ENCODE results near the gene CD27. TPM values are rescaled to one million over a fixed set of nuclear protein-coding genes. Genes with fewer than 3 reads are reported as not detected.

Gene CD27
- total and polyA plus RNA-seq, 2 experiments from 2014 or later: 0.53 TPM; not detected in 1

DNA sequence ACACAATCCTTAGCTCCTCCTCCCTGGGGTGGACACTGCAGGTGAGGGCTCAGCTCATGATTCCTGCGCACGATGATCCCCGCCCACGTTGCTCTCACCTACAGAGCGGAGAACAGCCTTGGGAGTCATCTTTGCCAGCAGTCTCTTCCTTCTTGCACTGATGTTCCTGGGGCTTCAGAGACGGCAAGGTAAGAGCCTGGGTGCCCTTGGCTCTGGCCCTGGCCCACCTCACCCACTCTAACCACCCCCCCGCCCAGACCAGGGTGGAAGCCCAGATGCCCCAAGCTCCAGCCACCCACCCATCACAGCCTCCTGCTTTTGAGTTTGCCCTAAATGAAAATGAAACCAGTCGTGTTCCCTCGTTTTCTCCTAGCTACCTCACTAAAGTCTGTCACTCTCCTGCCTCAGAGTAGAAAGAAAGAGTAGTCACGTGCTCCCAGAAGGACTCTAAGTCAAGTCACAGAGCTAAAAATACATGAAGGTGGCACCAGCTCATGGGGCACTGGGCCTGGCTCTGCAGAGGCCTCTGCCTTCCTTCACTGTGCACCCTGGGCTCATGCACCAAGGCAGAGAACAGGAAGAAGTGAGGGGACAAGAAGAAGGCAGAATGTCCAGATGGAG lies 16.1 kb downstream of the CD27 start:
- Histone ChIP-seq H4K20me1 (replicated peaks; ENCODE audit: insufficient read depth) (no peaks in the 10 kb centered on the region), H3K4me2 (no peak overlapping the region), H3K4me1 (ENCODE audit: insufficient read depth) (no peaks in the 10 kb centered on the region), H3K4me3 (no peak overlapping the region), H3K27me3 (ENCODE audit: insufficient read depth) (no peaks in the 10 kb centered on the region), H3K79me2 (replicated peaks; ENCODE audit: insufficient read depth) (no peaks in the 10 kb centered on the region), H3F3A (replicated peaks; ENCODE audit: low read depth) (0 out of 2 replicates have a peak, but pooled peaks cover 2% of the 10 kb centered on the region), H3K9me2 (ENCODE audit: insufficient read depth) (no peaks in the 10 kb centered on the region), H2AFZ (no peak overlapping the region), H3K27ac (ENCODE audit: low read depth) (no peak overlapping the region), H3K36me3 (ENCODE audit: insufficient read depth) (peaks cover 12% of the 10 kb centered on the region)
- Mint-ChIP-seq H3K4me3 (no peak overlapping the region), H3K4me1 (no peaks in the 10 kb centered on the region; the same call in 1 of the 3 replicates), H3K27ac (peak overlapping the region; percentile 77), H3K9me3 (no peaks in the 10 kb centered on the region), H3K27me3 (ENCODE audit: insufficient read depth, low read depth, poor library complexity) (peaks cover 12% of the 10 kb centered on the region), H3K36me3 (ENCODE audit: low read depth) (peaks cover 51% of the 10 kb centered on the region)
- ATAC-seq: no peak
- TF ChIP-seq ZNF331 (CRISPR knock-in tag; IDR thresholded peaks at IDR 0.05; ENCODE audit: low read depth) (no peak), EZH2 (IDR thresholded peaks at IDR 0.05; ENCODE audit: low read depth, unreplicated experiment) (no peak), ZNF114 (CRISPR knock-in tag; IDR thresholded peaks at IDR 0.05) (no peak), EZH2phosphoT487 (IDR thresholded peaks at IDR 0.05; ENCODE audit: unreplicated experiment) (no peak), STAT1 (IDR thresholded peaks at IDR 0.05; ENCODE audit: unreplicated experiment) (no peak), NANOG (IDR thresholded peaks at IDR 0.05; ENCODE audit: borderline replicate concordance) (no peak), POLR2AphosphoS5 (IDR thresholded peaks at IDR 0.05; ENCODE audit: low read depth) (no peak), CTCF (conservative IDR thresholded peaks at IDR 0.05; ENCODE audit: low read depth in 2 of 2) (no peak), CREB1 (CRISPR knock-in tag; IDR thresholded peaks at IDR 0.05; ENCODE audit: low read depth) (no peak), JUNB (IDR thresholded peaks at IDR 0.05; ENCODE audit: unreplicated experiment) (no peak)
- TF ChIP-seq, protein P1, sequence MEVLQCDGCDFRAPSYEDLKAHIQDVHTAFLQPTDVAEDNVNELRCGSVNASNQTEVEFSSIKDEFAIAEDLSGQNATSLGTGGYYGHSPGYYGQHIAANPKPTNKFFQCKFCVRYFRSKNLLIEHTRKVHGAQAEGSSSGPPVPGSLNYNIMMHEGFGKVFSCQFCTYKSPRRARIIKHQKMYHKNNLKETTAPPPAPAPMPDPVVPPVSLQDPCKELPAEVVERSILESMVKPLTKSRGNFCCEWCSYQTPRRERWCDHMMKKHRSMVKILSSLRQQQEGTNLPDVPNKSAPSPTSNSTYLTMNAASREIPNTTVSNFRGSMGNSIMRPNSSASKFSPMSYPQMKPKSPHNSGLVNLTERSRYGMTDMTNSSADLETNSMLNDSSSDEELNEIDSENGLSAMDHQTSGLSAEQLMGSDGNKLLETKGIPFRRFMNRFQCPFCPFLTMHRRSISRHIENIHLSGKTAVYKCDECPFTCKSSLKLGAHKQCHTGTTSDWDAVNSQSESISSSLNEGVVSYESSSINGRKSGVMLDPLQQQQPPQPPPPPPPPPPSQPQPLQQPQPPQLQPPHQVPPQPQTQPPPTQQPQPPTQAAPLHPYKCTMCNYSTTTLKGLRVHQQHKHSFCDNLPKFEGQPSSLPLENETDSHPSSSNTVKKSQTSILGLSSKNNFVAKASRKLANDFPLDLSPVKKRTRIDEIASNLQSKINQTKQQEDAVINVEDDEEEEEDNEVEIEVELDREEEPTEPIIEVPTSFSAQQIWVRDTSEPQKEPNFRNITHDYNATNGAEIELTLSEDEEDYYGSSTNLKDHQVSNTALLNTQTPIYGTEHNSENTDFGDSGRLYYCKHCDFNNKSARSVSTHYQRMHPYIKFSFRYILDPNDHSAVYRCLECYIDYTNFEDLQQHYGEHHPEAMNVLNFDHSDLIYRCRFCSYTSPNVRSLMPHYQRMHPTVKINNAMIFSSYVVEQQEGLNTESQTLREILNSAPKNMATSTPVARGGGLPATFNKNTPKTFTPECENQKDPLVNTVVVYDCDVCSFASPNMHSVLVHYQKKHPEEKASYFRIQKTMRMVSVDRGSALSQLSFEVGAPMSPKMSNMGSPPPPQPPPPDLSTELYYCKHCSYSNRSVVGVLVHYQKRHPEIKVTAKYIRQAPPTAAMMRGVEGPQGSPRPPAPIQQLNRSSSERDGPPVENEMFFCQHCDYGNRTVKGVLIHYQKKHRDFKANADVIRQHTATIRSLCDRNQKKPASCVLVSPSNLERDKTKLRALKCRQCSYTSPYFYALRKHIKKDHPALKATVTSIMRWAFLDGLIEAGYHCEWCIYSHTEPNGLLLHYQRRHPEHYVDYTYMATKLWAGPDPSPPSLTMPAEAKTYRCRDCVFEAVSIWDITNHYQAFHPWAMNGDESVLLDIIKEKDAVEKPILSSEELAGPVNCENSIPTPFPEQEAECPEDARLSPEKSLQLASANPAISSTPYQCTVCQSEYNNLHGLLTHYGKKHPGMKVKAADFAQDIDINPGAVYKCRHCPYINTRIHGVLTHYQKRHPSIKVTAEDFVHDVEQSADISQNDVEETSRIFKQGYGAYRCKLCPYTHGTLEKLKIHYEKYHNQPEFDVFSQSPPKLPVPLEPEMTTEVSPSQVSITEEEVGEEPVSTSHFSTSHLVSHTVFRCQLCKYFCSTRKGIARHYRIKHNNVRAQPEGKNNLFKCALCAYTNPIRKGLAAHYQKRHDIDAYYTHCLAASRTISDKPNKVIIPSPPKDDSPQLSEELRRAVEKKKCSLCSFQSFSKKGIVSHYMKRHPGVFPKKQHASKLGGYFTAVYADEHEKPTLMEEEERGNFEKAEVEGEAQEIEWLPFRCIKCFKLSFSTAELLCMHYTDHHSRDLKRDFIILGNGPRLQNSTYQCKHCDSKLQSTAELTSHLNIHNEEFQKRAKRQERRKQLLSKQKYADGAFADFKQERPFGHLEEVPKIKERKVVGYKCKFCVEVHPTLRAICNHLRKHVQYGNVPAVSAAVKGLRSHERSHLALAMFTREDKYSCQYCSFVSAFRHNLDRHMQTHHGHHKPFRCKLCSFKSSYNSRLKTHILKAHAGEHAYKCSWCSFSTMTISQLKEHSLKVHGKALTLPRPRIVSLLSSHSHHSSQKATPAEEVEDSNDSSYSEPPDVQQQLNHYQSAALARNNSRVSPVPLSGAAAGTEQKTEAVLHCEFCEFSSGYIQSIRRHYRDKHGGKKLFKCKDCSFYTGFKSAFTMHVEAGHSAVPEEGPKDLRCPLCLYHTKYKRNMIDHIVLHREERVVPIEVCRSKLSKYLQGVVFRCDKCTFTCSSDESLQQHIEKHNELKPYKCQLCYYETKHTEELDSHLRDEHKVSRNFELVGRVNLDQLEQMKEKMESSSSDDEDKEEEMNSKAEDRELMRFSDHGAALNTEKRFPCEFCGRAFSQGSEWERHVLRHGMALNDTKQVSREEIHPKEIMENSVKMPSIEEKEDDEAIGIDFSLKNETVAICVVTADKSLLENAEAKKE (CRISPR knock-in tag; IDR thresholded peaks at IDR 0.05): no peak
- TF ChIP-seq, protein P2, sequence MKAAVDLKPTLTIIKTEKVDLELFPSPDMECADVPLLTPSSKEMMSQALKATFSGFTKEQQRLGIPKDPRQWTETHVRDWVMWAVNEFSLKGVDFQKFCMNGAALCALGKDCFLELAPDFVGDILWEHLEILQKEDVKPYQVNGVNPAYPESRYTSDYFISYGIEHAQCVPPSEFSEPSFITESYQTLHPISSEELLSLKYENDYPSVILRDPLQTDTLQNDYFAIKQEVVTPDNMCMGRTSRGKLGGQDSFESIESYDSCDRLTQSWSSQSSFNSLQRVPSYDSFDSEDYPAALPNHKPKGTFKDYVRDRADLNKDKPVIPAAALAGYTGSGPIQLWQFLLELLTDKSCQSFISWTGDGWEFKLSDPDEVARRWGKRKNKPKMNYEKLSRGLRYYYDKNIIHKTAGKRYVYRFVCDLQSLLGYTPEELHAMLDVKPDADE (IDR thresholded peaks at IDR 0.05): no peak
- TF ChIP-seq, protein P3, sequence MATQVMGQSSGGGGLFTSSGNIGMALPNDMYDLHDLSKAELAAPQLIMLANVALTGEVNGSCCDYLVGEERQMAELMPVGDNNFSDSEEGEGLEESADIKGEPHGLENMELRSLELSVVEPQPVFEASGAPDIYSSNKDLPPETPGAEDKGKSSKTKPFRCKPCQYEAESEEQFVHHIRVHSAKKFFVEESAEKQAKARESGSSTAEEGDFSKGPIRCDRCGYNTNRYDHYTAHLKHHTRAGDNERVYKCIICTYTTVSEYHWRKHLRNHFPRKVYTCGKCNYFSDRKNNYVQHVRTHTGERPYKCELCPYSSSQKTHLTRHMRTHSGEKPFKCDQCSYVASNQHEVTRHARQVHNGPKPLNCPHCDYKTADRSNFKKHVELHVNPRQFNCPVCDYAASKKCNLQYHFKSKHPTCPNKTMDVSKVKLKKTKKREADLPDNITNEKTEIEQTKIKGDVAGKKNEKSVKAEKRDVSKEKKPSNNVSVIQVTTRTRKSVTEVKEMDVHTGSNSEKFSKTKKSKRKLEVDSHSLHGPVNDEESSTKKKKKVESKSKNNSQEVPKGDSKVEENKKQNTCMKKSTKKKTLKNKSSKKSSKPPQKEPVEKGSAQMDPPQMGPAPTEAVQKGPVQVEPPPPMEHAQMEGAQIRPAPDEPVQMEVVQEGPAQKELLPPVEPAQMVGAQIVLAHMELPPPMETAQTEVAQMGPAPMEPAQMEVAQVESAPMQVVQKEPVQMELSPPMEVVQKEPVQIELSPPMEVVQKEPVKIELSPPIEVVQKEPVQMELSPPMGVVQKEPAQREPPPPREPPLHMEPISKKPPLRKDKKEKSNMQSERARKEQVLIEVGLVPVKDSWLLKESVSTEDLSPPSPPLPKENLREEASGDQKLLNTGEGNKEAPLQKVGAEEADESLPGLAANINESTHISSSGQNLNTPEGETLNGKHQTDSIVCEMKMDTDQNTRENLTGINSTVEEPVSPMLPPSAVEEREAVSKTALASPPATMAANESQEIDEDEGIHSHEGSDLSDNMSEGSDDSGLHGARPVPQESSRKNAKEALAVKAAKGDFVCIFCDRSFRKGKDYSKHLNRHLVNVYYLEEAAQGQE (IDR thresholded peaks at IDR 0.05; ENCODE audit: unreplicated experiment): no peak
- DNase-seq (ENCODE audit: low spot score): no peak
